ENCODE measurements around the gene MYCN. TPM values are rescaled to one million over a fixed set of nuclear protein-coding genes. Genes with fewer than 3 reads are reported as not detected.

The MYCN gene
- total RNA-seq, 1 experiment from 2014 or later = 68.3 TPM

- TF ChIP-seq ZNF532 (CRISPR knock-in tag; IDR thresholded peaks at IDR 0.05; ENCODE audit: borderline replicate concordance) = no peak
- TF ChIP-seq PRRX2 (CRISPR knock-in tag; IDR thresholded peaks at IDR 0.05) = no peak
Observed at GRCh38 chr2:15989559-15989958, 49.2 kb downstream of the MYCN start (continued).

- peaks cover 6% of the 10 kb centered on the region for H3K27me3 Mint-ChIP-seq (ENCODE audit: low read depth)
- DNase-seq (ENCODE audit: low spot score) (no peak), ATAC-seq (peak; percentile 15; the same call in 1 of the 2 replicates)
- H3K9me3 Mint-ChIP-seq = no peaks in the 10 kb centered on the region
- no peak overlapping the region for H3K27ac Mint-ChIP-seq
- peaks cover 34% of the 10 kb centered on the region for H3K4me1 Mint-ChIP-seq
- ChIA-PET CTCF (interaction anchor here (1.0 kb wide), 1 partner anchor 51 kb away, joined by 3 read pairs; no protein-coding TSS in a partner anchor), POLR2A (no interaction called here)
- no peak overlapping the region for H3K4me3 Mint-ChIP-seq
- no peaks in the 10 kb centered on the region for H3K36me3 Mint-ChIP-seq
- TF ChIP-seq NR3C1 (CRISPR knock-in tag; conservative IDR thresholded peaks at IDR 0.05; ENCODE audit: low read depth) (no peak), AR (CRISPR knock-in tag; IDR thresholded peaks at IDR 0.05) (no peak), CTCF (IDR thresholded peaks at IDR 0.05) (no peak), IRF2 (CRISPR knock-in tag; IDR thresholded peaks at IDR 0.05; ENCODE audit: borderline replicate concordance, low read depth) (no peak), SMAD3 (CRISPR knock-in tag; IDR thresholded peaks at IDR 0.05; ENCODE audit: borderline replicate concordance) (no peak), NR1H2 (CRISPR knock-in tag; IDR thresholded peaks at IDR 0.05) (no peak), CDX4 (CRISPR knock-in tag; IDR thresholded peaks at IDR 0.05; ENCODE audit: borderline replicate concordance) (no peak), ATF2 (CRISPR knock-in tag; IDR thresholded peaks at IDR 0.05; ENCODE audit: borderline replicate concordance, low read depth) (no peak), ZNF396 (CRISPR knock-in tag; IDR thresholded peaks at IDR 0.05; ENCODE audit: borderline replicate concordance) (no peak), TP53 (CRISPR knock-in tag; IDR thresholded peaks at IDR 0.05) (no peak), NFYB (CRISPR knock-in tag; conservative IDR thresholded peaks at IDR 0.05; ENCODE audit: low read depth) (no peak), JUN (CRISPR knock-in tag; IDR thresholded peaks at IDR 0.05) (no peak), ZNF532 (CRISPR knock-in tag; IDR thresholded peaks at IDR 0.05; ENCODE audit: borderline replicate concordance) (no peak), ZNF512 (CRISPR knock-in tag; IDR thresholded peaks at IDR 0.05; ENCODE audit: borderline replicate concordance) (no peak), EMX1 (CRISPR knock-in tag; IDR thresholded peaks at IDR 0.05) (no peak)
Observed at GRCh38 chr2:15990151-15991101, 50.1 kb downstream of the MYCN start.

All from WTC11 (cell line).